Hepatocyte (in vitro differentiated cells): ENCODE results near the gene PLEKHO1.
"Not testable (repeated sequence)": the region's sequence is repeated elsewhere in the genome, so short reads cannot be mapped to it uniquely, and the experiment has no call there.

ENCODE experiments used
- CTCF ChIP-seq: fragments of 200-600 bp; sonication (generic); IDR thresholded peaks from 2 replicates; pipeline ENCODE4 v1.5.1; 2016; ENCODE audit warnings: antibody characterized with exemption, mild to moderate bottlenecking; ENCODE audit not compliant: poor library complexity
- EZH2 ChIP-seq: fragments of 200-600 bp; sonication (generic); IDR thresholded peaks from 2 replicates; pipeline ENCODE4 v1.6.1; 2016; ENCODE audit warnings: antibody characterized with exemption, mild to moderate bottlenecking, borderline replicate concordance
- EZH2phosphoT487 ChIP-seq: fragments of 200-600 bp; sonication (generic); IDR thresholded peaks from one replicate; pipeline ENCODE4 v1.6.1; 2018; ENCODE audit warnings: antibody characterized with exemption, mild to moderate bottlenecking, low read depth, moderate library complexity; ENCODE audit not compliant: unreplicated experiment, severe bottlenecking

GRCh38 chr1:150146016-150146415, 3.7 kb upstream of the PLEKHO1 start:
- not testable (repeated sequence) for TF ChIP-seq CTCF, EZH2, EZH2phosphoT487
